DMS153 treated with DMSO at 0.1 percent for 48 hours (cell line): Measurements from ENCODE around the gene IP6K1.
"Not testable (repeated sequence)": the region's sequence is repeated elsewhere in the genome, so short reads cannot be mapped to it uniquely, and the experiment has no call there.

Experiments
- DNase-seq: peaks from one replicate; lab custom pipeline; 2025; ENCODE audit not compliant: unreplicated experiment; lab: John Stamatoyannopoulos, UW

Gene IP6K1

DNA sequence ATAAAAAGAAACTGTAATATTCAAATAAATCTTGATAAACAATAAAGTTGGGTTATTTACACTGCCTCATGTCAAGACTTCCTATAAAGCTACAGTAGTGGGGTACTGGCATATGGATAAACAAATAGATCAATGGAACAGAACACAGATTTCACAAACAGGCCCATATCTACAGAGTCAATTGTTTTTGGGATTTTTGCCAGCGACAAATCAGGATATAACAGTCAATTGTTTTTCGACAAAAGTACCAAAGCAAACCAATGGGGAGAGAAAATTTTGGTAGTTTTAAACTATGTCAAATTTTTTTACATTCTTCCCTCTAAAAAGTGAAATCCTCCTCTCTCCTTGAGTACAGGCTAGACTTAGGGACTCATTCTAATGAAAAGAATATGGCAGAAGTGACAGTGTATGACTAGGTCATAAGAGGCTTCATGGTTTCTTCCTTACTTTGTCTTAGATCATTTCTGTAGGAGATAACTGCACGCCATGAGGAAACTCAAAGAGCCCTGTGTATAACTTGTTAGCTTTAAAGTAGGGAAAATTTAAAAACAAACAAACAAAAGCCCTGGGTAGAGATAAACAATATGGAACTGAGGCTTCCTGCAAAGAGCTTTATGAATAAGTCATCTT lies 16.9 kb downstream of the IP6K1 start:
- DNase-seq, result no peak

DNA sequence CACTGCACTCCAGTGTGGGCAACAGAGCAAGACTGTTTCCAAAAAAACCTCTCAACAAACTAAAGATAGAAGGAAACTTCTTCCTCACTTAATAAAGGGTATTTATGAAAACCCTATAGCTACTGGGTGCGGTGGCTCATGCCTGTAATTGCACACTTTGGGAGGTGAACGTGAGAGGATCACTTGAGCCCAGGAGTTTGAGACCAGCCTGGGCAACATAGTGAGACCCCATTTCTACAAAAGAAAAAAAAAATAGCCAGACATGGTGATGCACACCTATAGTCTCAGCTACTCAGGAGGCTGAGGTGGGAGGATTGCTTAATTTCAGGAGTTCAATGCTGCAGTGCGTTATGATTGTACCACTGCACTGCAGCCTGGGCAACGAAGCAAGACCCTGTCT lies 22.4 kb downstream of the IP6K1 start:
- DNase-seq, result no peak

DNA sequence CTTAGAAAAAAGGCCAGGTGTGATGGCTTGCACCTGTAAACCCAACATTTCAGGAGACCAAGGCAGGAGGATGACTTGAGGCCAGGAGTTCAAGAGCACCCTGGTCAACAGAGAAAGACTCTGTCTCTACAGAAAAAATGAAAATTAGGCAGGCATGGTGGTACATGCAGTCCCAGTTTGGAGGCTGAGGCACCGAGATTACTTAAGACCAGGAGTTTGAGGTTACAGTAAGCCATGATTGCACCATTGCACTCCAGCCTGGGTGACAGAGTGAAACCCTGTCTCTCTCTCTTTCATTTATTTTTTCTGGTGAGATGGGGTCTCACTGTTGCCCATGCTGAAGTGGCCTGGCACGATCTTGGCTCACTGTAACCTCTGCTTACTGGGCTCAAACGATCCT lies 24.7 kb downstream of the IP6K1 start:
- DNase-seq, result no peak

DNA sequence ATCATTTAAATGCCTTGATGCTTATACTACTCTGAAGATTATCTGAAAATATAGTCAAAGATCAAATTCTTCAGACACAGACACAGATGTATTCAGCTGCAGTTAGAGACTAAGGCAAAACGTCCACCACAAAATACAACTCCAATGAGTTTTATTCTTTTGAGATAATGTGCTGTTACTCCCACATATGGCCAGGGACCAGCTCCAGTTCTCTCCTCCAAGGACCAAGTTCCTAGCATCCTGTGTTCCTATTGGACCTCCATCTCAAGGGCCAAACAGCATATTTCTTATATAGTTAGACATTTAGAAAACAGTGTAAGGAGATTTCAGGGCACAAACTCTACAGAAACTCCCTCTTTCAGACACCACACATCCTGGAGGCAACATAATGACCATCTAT lies 27.1 kb downstream of the IP6K1 start:
- DNase-seq, result no peak

GRCh38 chr3:49757197-49757596 lies 29.1 kb downstream of the IP6K1 start:
- DNase-seq, result no peak

DNA sequence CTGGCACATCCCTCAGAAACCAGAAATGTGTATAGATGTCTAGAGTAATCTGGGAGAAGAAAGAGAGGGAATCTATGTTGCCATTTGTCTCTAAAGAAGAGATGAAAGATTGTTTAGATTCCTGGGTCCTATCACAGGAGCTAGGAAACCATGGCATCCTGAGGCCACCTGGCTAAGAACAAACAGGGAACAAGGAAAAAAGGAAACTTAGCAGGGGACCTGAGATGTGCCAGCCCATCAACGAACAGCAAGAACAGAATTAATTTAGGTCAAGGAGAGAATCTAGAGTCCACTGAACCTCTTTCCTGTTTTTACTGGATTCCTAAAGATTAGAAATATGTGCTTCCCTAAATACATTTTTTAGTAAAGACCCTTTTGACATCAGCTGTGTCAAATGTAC lies 30.3 kb downstream of the IP6K1 start:
- no peak for DNase-seq

DNA sequence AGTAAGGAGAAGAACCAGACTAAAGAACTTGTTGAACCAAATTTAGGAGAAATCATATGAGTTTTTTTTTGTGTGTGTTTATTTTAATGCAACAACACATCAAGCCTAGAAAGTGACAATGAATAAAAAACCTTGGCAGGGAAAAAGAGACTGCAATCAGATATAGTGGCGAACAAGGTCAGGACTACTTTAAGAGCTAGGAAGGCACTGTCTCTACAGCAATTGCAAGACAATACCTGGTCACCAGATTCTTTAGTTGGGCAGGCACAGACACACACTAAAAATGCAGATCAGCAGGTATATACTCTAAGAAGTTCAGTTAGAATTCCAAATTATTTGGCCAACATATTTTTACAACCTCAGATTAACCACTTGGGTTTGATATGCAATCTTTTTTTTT lies 31.8 kb downstream of the IP6K1 start:
- DNase-seq, result no peak

- no peak for DNase-seq
These were observed 34.8 kb downstream of the IP6K1 start for GRCh38 chr3:49751501-49751900.

- DNase-seq, result no peak
These were observed 36.3 kb downstream of the IP6K1 start for GRCh38 chr3:49750056-49750455.

DNA sequence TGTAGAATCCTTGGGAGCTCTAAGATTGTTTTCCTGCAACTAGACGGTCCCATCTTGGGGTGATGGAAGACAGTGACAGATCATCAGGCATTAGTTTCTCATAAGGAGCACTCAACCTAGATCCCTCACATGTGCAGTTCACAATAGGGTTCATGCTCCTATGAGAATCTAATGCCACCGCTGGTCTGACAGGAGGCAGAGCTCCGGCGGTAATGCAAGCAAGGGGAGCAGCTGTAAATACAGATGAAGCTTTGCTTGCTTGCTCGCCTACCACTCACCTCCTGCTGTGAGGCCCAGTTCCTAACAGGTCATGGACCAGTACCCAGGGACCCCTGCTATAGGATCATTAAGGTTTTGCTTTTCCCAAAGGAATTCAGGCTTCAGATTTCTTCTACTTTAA lies 37.5 kb downstream of the IP6K1 start:
- DNase-seq, result not testable (repeated sequence)

- DNase-seq, result no peak
These were observed 38.4 kb downstream of the IP6K1 start for GRCh38 chr3:49747792-49748480.

- DNase-seq, result no peak
These were observed 40.4 kb downstream of the IP6K1 start for GRCh38 chr3:49745986-49746385.

DNA sequence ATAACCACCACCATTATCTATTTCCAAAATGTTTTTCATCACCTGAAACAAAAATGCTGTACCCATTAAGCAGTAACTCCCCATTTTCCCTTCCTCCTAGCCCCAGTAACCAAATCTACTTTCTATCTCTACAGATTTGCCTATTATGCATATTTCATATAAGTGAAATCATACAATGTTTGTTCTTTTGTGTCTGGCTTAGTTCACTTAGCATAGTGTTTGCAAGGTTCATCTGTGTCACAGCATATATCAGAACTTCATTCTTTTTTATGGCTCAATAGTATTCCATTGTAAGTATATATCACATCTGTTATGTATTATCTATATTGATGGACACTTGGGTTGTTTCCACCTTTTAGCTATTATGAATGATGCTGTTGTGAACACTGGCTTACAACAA lies 45.9 kb downstream of the IP6K1 start:
- DNase-seq, result no peak

DNA sequence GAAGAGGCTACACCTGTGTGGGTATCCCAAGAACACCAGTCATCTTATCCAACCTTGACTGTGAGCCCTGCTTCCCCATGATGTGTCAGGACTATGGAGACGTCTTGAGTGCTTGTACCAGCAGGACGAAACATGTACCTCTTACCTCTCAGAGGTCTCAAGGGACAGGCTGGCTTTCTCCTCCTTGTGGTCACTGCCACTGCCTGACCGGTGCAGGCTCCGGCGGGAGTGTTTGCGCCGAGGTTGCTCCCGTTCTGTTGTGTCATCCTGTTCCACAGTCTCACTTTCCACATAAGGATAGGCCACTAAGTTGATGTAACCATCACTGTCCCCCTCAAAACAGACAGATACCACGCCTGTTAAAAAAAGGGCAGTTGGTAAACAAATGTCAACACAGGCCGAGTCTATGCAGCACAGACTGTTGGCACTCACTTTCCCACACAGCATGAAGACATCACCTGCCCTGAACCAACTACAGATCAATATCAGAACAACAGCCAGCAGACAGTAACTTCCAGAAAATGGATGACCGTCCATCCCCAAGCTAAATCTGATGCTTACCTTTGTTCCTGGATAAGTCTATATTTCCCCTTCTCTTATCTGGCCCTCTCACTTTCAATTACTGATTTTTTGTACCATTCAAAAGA lies 48.2 kb downstream of the IP6K1 start:
- no peak for DNase-seq

DNA sequence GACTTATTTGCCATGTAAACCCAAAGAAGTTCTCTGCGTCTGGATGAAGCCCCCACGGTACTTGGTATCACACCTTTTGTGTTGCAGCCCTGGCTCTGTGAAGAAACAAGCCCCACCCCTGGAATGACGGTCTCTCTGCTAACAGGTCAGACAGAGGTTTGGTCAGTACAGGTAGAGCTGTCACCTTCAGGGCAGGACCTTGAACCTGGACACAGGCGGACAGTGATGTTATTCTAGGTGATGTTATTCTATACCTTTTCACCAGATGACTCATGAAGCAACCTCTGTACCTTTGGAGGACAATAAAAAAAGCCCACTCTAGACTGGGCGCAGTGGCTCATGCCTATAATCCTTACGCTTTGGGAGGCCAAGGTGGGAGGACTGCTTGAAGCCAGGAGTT lies 51.6 kb downstream of the IP6K1 start:
- DNase-seq, result no peak

- no peak for DNase-seq
These were observed 52.8 kb downstream of the IP6K1 start for GRCh38 chr3:49733551-49733950.

DNA sequence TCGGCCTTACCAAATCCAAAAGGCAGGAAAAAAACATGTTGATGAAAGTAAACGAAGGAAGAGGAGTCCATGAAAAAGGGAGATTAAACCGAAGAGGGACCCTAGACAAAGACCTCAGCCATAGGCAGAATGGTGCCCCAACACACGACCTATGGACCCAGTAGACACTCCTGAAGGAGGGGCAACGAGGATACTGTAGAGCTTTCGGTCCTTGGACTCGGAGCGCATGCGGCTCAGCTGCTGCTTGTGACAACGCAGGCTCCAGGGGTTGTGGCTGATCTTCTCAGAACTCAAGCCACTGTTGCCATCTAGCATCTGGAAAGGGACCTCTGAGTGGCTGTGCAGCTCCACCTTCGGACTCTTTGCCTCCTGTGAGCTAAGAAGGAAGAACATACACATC lies 53.7 kb downstream of the IP6K1 start:
- no peak for DNase-seq

DNA sequence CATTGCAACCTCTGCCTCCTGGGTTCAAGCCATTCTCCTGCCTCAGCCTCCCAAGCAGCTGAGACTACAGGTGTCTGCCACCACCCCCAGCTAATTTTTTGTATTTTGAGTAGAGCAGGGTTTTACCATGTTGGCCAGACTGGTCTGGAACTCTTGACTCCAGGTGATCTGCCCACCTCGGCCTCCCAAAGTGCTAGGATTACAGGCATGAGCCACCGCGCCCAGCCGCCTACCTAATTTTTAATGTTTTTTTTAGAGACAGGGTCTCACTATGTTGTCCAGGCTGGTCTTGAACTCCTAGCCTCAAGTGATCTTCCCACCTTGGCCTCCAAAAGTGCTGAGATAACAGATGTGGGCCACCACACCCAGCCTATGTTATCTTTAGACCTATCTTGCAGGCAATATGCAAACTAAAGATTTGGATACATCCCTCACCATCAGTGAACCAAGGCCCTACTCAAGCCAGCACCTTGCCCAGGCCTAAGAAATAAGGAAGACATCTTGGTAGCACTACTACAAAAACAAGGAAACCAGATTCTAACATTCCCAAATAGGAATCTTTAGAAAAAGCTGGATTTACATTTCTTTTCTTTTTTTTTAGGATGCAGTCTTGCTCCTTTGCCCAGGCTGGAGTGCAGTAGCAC lies 56.3 kb downstream of the IP6K1 start:
- DNase-seq, result no peak

GRCh38 chr3:49727924-49728361 lies 58.4 kb downstream of the IP6K1 start:
- DNase-seq, result no peak

DNA sequence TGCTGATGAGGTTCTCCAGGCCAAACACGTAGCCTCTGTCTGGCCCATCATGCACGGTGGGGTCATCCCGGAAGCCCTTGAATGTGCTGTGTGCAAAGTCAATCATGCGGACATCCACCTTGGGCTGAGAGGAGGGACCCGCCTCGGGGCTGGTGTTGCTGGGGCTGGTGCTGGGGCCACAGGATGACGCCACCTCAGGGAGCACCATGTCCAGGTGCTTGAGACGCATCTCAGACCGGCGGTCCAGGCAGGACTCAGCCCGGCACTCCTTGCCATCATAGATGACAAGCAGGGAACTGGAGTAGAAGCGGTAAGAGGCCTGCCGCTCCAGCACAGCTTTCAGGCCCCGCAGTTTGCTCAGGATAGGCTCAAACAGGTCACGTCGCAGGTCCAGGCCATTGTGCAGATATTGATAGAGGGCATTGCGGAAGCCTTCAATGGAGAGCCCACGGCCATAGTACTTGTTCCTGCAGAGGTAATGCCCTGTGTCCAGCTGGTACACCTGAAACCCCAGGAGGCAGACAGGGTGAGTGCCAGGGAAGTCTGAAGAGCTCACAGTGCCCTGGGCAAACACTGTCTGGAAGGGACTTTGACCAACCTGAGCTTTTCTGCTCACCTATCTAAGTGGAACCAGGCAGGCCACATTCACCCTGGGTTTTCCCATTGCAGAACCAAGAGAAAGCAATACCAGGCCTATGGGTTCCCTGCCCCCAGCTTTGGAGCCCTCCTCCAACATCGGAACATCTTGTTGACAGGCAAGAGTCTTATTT lies 59.0 kb downstream of the IP6K1 start:
- no peak for DNase-seq
